ENCODE measurements around the gene CTNNA1.
"Not testable (repeated sequence)": the region's sequence is repeated elsewhere in the genome, so short reads cannot be mapped to it uniquely, and the experiment has no call there.

CTNNA1 gene

DNA sequence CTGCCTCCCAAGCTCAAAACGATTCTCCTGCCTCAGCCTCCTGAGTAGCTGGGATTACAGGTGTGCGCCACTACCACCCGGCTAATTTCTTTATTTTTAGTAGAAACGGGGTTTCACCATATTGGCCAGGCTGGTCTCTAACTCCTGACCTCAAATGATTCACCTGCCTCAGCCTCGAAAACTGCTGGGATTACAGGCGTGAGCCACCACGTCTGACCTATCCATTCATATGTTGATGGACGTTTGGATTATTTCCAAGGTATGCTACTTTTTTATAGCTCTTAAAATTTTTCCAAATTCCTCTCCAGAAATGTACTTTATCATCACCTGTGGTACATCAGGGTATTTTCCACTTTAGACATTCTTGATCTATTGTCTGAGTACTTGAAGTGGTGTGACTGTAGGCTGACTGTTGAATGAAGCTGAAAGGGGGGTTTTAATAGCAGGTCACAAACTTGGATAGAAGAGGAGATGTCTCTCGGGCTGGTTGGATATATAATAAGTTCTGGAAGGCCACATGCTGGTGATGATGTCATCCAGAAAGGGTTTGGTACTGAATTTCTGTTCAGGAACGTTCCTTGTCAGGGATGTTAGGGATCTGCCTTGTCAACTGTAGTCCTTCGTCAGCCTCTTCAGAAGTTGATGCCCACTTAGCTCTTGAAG, 7.4 kb downstream of the CTNNA1 start:
- DNase-seq: no peak

DNA sequence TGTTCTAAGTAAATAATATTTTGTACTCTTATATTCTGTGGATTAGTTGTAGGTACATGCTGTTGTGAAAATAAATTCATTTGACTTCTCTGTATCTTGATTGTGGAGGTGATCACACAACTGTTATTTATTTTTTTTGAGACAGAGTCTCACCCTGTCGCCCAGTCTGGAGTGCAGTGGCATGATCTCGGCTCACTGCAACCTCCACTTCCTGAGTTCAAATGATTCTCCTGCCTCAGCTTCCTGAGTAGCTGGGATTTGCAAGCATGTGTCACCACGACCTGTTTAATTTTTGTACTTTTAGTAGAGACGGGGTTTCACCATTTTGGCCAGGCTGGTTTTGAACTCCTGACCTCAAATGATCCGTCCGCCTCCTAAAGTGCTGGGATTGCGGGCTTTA, 7.9 kb downstream of the CTNNA1 start:
- not testable (repeated sequence) for DNase-seq

DNA sequence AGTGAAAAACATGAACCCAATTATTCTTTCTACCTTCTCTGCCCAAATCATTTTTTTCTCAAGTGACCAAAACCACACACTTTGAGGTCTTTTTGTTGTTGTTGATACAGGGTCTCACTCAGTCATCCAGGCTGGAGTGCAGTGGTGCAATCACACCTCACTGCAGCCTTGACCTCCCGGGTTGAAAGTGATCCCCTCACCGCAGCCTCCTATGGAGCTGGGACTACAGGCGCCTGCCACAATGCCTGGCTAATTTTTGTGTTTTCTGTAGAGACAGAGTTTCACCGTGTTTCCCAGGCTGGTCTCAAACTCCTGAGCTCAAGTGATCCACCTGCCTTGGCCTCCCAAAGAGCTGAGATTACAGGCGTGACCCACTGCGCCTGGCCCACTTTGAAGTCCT, 8.4 kb downstream of the CTNNA1 start:
- DNase-seq: not testable (repeated sequence)

DNA sequence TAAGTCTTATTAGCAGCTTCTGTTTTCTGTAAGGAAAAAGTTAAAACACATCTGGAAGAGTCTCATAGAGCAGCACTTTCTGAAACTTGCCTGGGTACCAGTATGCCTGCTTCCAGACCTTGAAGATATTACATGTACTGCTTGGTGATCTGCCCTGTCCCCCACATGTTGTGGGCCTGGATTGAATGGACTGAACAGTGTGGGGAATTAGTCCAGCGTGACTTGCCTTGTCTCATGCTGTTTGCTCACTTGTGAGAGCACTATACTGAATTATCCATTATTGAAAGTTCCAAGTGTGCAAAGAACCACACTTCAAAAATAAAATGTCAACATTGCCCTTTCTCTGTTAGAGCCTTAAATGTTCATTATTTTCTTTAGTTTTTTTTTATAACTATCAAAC, 8.9 kb downstream of the CTNNA1 start:
- DNase-seq: no peak

DNA sequence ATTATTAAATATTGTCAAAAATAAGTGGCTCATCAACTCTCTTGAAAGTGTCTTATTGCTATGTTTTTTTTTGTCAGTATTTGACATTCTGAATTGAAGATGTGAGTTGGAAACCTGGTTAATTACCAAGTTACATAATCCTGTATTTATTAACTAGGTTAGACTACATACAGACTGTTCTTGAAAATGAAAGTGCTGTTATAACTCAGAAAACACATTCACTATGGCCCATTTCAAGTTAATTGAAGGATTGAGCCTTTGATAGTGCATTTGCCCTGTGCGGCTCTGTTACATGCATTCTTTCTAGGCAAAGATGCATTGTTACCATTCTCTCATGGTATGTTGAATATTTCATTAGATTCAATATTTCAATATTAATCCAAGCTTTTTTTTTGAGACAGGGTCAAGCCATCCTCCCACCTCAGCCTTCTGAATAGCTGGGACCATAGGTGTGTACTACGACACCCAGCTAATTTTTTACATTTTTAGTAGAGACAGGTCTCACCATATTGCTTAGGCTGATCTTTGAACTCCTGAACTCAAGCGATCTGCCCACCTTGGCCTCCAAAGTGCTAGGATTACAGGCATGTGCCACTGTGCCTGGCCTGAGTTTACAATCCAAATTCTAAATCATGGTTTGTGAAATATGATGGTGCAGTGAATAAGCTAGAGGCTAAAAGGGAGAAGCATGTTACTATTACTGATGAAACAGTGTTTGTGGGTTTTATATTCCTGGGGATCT, 10.0 kb downstream of the CTNNA1 start:
- no peak for DNase-seq

DNA sequence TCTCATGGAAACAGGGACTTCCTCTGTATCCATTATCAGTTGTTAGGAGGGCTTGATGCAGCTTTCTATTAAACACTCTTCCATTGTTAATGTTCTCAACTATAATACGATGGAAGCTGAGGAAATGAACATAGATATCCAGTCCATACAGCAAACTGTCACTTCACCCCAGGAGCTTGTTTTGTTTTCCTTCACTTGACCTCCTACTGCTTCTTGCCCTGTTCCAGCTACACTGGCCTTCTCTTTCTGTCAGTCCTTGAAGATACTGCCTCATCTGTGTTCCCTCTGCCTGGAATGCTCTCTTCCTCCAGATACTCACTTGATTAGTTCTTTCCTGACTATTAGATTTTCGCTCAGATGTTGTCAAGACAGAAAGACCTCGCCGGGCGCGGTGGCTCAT, 17.1 kb downstream of the CTNNA1 start:
- no peak for DNase-seq

DNA sequence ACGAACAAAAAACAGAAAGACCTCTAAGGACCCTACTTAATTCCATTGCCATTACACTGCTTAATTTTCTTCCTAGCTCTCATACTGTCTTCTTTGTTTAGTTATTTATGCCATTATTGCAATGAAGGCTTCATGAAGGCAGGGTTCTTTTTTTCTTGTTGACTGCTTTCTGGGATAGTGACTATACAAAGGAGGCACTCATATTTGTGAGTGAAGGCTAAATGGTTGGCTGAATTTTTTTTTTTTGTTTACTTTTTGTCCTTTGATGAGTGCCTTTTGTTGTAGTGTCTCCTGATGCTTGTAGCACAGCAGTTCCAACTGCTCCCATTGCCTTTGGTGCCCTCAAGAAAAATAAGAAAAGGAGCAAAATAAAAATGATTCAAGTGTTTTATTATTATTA, 17.8 kb downstream of the CTNNA1 start:
- no peak for DNase-seq

DNA sequence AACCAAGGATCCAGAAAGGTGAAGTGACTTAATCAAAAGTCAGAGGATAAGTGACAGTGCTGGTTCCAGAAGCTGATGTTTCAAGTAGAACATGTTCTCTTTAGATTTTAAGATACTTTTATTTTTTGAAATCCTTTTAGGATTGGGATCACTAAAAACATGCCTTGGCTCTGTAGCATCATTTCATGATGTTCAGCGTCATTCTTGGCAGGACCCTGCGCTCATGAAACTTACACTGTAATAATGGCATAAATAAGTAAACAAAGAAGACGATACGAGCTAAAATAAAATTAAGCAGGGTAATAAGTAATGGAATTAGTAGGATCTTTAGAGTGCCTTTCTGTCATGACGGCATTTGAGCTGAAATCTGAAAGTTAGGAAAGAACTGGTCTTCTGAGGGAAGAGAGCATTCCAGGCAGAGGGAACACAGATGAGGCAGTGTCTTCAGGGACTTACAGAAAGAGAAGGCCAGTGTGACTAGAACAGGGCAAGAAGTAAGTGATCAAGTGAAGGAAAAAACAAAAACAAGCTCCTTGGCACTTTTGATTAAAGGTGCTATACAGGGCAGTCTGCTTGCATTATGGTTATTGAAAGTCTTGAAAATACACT, 19.9 kb downstream of the CTNNA1 start:
- DNase-seq: no peak

DNA sequence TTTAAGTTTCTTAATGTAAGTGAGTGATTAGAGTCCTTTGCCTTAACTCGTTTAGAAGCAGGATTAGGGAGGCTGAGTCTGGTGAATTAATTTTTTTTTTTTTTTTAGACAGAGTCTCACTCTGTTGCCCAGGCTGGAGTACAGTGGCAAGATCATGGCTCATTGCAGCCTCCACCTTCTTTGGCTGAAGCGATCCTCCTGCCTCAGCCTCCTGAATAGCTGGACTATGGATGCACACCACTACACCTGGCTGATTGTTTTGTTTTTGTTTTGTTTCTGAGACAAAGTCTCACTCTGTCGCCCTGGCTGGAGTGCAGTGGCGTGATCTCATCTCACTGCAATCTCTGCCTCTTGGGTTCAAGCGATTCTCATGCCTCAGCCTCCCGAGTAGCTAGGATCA, 20.4 kb downstream of the CTNNA1 start:
- DNase-seq: not testable (repeated sequence)

DNA sequence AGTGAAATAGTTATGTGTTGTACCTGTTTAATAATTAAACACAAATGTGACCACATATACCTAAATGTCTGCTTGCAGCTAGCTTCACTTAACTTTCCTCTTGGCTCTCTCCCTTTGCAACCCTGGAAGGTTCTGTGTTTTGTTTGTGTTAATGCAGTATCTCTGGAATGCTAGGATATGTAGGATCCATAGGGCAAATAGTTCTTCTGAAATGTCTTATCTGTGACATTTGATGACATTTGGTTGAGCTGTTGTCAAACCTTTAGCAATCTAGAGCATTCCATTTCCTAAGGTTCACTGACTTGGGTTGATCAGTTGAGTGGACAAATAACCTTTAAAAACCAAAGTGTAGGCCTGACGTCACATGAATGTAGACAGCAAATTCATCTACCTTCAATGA, 21.8 kb downstream of the CTNNA1 start:
- no peak for DNase-seq

DNA sequence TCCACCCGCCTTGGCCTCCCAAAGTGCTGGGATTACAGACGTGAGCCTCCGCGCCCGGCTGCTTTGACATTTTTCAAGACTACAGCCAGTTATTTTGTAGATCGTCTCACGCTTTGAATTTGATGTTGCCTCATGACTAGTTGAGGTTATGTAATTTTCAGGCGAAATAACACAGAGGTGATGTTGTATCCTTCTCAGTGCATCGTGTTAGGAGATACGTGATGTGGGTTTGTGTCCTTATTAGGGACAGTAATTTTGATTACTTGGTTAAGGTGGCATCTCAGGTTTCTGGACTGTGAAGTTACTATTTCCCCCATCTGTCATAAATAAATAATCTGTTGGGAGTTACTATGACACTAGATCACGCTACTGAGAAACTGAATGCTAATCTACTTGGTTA, 25.0 kb downstream of the CTNNA1 start:
- no peak for DNase-seq

DNA sequence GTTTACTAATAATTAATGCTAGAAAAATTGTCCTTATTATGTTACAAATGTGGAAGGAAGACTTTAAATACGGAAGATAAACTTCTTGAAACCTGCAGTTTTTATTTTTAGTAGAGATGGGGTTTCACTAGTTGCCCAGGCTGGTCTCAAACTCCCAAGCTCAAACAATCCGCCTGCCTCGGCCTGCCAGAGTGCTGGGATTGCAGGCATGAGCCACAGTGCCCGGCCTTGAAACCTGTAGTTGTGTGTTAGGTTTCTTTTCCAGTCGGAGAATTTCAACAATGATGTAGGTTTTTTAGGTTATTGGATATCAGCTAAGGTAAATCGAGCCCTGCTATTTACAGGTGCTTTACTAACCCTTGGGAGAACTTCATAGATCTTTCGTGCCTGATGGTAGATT, 30.8 kb downstream of the CTNNA1 start:
- DNase-seq: no peak

DNA sequence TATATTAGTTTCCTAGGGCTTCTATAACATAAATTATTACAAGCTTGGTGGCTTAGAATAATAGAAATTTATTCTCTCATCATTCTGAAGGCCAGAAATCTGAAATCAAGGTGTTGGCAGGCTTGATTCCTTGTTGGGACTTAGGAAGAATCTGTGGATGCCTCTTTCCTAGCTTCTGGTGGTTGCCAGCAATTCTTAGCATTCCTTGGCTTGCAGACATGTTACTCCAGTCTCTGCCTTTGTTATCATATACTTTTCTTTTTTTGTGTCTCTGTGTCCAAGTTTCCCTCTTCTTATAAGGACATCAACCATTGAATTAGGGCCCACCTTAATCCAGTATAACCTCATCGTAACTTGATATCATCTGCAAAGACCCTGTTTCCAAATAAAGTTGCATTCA, 31.4 kb downstream of the CTNNA1 start:
- no peak for DNase-seq

DNA sequence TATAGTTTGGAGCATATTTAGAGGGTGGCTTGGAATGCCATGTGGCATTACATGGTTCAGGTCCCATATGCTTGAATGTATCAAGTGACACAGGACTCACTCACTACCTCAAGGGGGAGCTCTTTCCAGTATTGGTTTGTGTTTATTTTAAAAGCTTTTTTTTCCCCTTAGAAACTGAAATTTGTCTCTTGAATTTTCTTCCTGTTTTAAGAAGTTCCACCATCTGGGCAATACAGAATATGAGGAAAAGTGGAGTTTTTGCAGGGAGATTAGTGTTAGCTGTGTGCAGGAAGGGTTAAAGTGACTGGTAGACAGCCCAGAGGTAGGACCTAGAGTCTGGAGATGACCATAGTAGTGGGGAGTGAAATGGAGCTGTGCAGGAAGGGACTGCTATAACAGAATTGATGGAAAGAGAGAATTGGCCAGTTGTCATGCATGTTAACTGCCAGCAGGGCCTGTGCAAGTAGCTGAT, 36.6 kb downstream of the CTNNA1 start:
- DNase-seq: no peak

DNA sequence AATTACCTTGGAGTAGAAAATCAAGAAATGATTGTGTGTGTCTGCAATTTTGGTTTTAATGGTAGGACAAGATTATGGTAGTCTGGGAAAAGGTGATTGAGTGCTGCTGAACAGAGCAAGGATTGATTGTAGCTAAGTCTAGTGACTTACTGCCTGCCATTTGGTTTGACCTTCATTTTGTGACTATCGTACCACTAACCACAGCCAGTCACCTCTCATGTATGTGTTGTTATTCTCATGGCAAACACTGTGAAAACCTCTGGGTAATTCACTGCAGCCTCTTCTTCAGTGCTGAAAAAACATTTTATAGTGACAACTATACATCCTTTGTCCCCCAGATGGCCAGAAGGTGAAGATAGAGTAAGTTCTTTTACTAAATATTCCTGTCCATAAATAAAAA, 37.5 kb downstream of the CTNNA1 start:
- no peak for DNase-seq

DNA sequence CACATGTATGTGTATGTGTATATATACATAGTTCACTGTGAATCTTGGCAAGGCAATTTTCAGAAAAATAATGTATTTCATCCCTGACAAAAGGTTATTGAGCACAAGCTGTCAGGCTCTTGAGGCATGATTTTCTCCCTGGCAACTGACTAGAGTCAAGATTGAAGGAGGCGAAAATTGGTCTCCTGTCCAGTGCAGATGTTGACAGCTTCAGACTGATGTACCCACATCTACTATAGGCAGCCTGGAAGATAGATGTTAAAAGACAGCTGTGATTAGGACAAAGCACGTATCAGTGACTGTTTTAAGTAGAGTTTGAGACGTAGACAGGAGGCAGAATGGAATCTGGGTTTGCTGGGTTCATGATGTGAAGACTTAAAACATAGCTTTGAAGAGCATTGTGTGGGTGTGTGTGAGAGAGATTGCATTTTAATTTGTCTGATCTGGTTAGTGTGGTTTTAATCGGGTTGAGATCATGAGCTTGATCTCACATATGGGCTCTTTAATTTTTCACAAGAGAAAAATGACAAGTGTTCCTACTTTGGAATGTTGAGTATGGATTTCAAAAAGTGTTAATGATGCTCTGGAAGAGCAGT, 39.1 kb downstream of the CTNNA1 start:
- peak in 1 of 56 donors; percentile 7 for DNase-seq

DNA sequence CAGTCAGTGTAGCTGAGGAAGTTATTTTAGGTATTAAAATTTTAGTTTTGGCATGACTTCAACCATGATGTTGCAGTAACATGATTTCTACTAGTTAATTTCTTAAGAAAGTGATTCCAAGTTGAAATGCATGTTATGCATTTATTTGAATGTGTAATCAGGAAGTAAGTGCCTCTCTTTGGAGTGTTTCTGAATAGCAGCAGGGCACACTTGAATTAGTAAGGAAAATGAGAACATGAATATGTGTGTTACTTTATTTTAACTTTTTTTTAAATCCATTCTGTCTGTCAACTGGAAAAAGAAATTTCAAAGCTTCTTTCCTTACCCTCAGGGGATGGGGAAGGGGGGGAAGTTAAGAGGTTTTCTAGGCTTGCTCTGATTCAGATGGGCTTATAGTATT, 40.4 kb downstream of the CTNNA1 start:
- no peak for DNase-seq

DNA sequence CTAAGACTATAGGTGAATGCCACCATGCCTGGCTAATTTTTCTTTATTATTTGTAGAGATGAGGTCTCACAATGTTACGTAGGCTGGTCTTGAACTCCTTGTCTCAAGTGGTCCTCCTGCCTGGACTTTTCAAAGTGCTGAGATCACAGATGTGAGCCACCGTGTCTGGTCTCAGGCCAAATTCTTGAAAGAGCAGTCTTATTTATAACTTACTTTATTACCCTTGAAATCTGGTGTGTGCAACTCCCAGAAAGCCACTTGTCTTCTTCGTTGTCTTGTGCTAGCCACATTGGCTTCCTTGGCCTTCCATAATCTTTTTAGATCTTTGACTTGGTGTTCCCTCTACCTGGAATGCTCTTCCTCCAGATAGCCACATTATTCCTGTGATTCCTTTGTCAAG, 50.1 kb downstream of the CTNNA1 start:
- no peak for DNase-seq

DNA sequence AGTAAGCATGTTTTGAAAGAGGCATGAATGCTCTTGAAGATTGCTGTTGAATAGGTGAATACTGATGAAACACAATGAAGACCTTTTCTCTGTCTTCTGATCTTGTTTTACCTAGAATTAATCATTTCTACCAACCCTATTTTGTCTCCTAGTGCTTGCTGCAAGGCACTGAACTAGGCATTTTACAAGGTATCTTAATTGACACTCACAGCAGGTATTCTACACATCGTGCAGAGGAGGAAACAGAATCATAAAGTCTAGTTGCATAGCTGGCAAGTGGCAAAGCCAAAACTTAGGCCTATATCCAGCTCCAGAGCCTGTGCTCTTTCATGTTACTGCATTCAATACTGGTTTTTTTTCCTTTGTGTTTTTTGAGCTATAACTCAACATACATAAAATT, 50.7 kb downstream of the CTNNA1 start:
- DNase-seq: no peak

DNA sequence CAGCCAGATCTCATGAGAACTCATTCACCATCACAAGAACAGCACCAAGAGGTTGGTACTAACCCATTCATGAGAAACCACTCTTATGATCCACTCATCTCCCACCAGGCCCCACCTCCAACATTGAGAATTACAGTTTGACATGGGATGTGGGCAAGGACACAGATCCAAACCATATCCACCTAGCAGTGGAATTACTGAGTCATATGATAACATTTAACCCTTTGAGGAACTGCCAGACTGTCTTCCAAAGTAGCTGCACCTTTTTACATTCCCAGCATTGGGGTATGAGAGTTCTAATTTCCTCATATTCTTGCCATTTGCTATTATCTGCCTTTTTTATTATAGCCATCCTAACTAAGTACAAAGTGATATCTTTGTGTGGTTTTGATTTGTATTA, 51.9 kb downstream of the CTNNA1 start:
- DNase-seq: no peak

DNA sequence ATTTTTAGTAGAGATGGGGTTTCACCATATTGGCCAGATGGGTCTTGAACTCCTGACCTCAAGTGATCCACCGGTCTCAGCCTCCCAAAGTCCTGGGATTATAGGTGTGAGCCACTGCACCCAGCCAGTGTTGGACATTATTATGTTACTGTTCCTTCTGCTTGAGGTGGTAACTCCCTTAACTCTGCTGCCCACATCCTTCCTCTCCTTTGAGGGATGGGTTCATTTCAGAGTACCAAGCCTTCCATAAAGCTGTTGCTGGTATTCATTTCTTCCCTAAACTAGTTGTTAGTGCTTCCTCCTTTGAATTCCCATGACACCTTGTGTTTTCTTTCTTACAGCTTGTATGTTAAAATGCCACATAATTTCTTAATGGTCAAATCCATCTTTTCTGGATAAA, 54.0 kb downstream of the CTNNA1 start:
- no peak for DNase-seq

DNA sequence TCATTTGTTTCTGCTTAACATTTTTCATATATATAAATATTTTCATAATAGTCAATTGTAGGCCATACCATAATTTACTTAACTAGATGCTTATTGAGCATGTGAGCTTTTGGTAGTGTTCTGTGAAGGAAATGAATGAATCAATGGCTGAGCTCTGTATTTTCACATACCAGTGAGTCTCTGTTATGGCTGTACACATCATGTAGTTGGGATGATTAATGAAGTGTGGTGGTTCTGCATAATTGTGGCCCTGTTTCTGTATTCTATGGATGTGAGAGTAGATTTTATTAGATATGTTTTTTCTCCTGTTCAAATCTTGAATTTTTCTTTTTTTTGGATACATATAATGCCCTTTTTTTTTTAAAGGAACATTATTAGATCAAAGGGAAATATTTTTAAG, 56.2 kb downstream of the CTNNA1 start:
- no peak for DNase-seq
